ENCODE data around the gene ACOT11.

- TF ChIP-seq POLR2A (IDR thresholded peaks at IDR 0.05; ENCODE audit: low read depth, low read length) (no peak), POLR2AphosphoS5 (IDR thresholded peaks at IDR 0.05; ENCODE audit: low read depth, low read length) (no peak)
These were observed 27.7 kb downstream of the ACOT11 start for GRCh38 chr1:54575605-54576290.
